Natural killer cell (primary cell): ENCODE data around the gene APOL5. TPM values are rescaled to one million over a fixed set of nuclear protein-coding genes. Genes with fewer than 3 reads are reported as not detected.
A peak's percentile ranks its signal among the peaks of the same experiment; 100 is the strongest.
"Not testable (repeated sequence)": the region's sequence is repeated elsewhere in the genome, so short reads cannot be mapped to it uniquely, and the experiment has no call there.

Experiments
- ATAC-seq, 3 donors: fragments of 150-1000 bp in 2 of 3; fragments of 200-7000 bp in 1 of 3; cut with Tn5 transposase; 1 replicate in 1 of 3; 2 replicates in 2 of 3; pipeline ENCODE4 v1.10.0; 2021; ENCODE audit warnings: mild to moderate bottlenecking in 2 of 3, moderate library complexity in 2 of 3
- DNase-seq, 2 donors: peaks; one replicate each; pipeline versions ENCODE4 v3.0.0 to v3.0.0-alpha.2; 2013 to 2021; ENCODE audit warnings: mixed read lengths in 1 of 2
- H3K27ac ChIP-seq: one replicate; pipeline ENCODE4 v1.5.1; 2013; ENCODE audit warnings: mild to moderate bottlenecking, low read length
- H3K27me3 ChIP-seq: one replicate; pipeline ENCODE4 v1.6.1; 2013; ENCODE audit warnings: low read length; ENCODE audit not compliant: control insufficient read depth, insufficient read depth
- H3K36me3 ChIP-seq: one replicate; pipeline ENCODE4 v1.6.1; 2013; ENCODE audit warnings: low read length; ENCODE audit not compliant: control insufficient read depth, insufficient read depth
- H3K4me1 ChIP-seq: one replicate; pipeline ENCODE4 v1.6.1; 2013; ENCODE audit warnings: low read length; ENCODE audit not compliant: control insufficient read depth, insufficient read depth
- H3K4me3 ChIP-seq: one replicate; pipeline ENCODE4 v1.5.1; 2013; ENCODE audit warnings: low read length
- H3K9me3 ChIP-seq: one replicate; pipeline ENCODE4 v1.6.1; 2013; ENCODE audit warnings: low read length; ENCODE audit not compliant: control insufficient read depth, insufficient read depth
- H3K27ac Mint-ChIP-seq, 2 donors: one replicate each; pipeline ENCODE4 v1.8.0; 2022; ENCODE audit warnings: mild to moderate bottlenecking in 2 of 2, mixed read lengths in 2 of 2, moderate library complexity in 1 of 2
- H3K27me3 Mint-ChIP-seq, 2 donors: one replicate each; pipeline ENCODE4 v1.8.0; 2022; ENCODE audit warnings: low read depth in 2 of 2, mixed read lengths in 2 of 2
- H3K36me3 Mint-ChIP-seq: one replicate; pipeline ENCODE4 v1.8.0; 2022; ENCODE audit warnings: mixed read lengths
- H3K4me1 Mint-ChIP-seq, 2 donors: one replicate each; pipeline ENCODE4 v1.8.0; 2022; ENCODE audit warnings: mixed read lengths in 2 of 2
- H3K4me3 Mint-ChIP-seq: one replicate; pipeline ENCODE4 v1.8.0; 2022; ENCODE audit warnings: mild to moderate bottlenecking, moderate library complexity, mixed read lengths
- H3K9me3 Mint-ChIP-seq, 2 donors: one replicate each; pipeline ENCODE4 v1.8.0; 2022; ENCODE audit warnings: mixed read lengths in 2 of 2
- WGBS: methylation state at CpG from one replicate; pipeline ENCODE4 v1.1.7; 2013; ENCODE audit warnings: missing lambda C conversion rate; ENCODE audit not compliant: insufficient coverage; 5-methylcytosine and 5-hydroxymethylcytosine counted together
- intact Hi-C: fragments of 100-400 bp; cut with micrococcal nuclease; formaldehyde crosslinking; loops from one replicate; pipeline ENCODE4 v1.14.2; 2022
- total RNA-seq, 4 donors: library from RNA; stranded (reverse); fragments of 120-200 nt in 1 of 4; gene quantifications; one replicate each; pipeline versions ENCODE4 v1.2.3 to v1.2.4, GENCODE V29; 2013 to 2022
- TF ChIP-seq, protein P1 (sequence below): fragments of 200-600 bp; IDR thresholded peaks from one replicate; pipeline ENCODE4 v1.8.0; 2022; ENCODE audit warnings: antibody characterized with exemption

The APOL5 gene
- total RNA-seq, 3 donors from 2014 or later (not counting 1 experiment from before 2014, with no cell fraction given), result not detected

DNA sequence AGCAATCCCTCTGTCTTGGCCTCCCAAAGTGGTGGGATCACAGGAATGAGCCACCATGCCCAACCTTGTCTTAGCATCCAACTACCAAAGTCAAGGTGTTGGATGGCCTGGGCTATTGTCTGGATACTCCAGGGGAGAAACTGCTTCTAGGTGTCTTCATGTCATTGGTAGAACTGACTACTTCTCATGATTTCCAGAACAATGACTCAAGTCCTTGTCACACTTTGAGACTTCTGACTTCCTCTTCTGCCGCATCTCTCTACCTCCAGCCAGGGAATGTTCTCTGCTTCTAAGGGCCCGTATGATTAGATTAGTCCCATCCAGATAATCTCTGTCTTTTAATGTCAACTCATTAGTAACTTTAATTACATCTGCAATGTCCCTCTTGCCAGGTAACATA lies 38.8 kb upstream of the APOL5 start:
- Mint-ChIP-seq H3K36me3 (no peaks in the 10 kb centered on the region), H3K27ac (no peak overlapping the region)
- WGBS, result 78% methylated on average over 2 of the region's 2 CpGs

GRCh38 chr22:35679492-35679891 lies 38.2 kb upstream of the APOL5 start:
- H3K27me3 Mint-ChIP-seq, H3K27ac ChIP-seq, H3K9me3 ChIP-seq, H3K4me1 Mint-ChIP-seq, H3K4me3 Mint-ChIP-seq, H3K9me3 Mint-ChIP-seq, intact Hi-C loops, H3K4me1 ChIP-seq, H3K4me3 ChIP-seq, H3K36me3 ChIP-seq, H3K36me3 Mint-ChIP-seq, H3K27me3 ChIP-seq: not testable (repeated sequence)
- peak; percentile 37 to 86 (median 51) for ATAC-seq
- H3K27ac Mint-ChIP-seq, result peak overlapping the region; percentile 19 to 35
- WGBS, result 50% methylated on average over 3 of the region's 4 CpGs
- DNase-seq, result peak in 1 of 2 donors; percentile 42

More for the DNA sequence above, 38.8 kb upstream of the APOL5 start:
- Histone ChIP-seq H3K27me3 (no peaks in the 10 kb centered on the region), H3K4me3 (no peak overlapping the region), H3K27ac (no peak overlapping the region), H3K9me3 (no peaks in the 10 kb centered on the region), H3K4me1 (no peaks in the 10 kb centered on the region), H3K36me3 (no peaks in the 10 kb centered on the region)
- DNase-seq, result no peak
- intact Hi-C loops, result no loop called here
- ATAC-seq, result no peak
- Mint-ChIP-seq H3K4me1 (peaks cover 4 to 7% of the 10 kb centered on the region in 2 donors), H3K9me3 (peaks cover 0 to 3% of the 10 kb centered on the region in 2 donors), H3K27me3 (peaks cover 0 to 7% of the 10 kb centered on the region in 2 donors), H3K4me3 (no peak overlapping the region)
- TF ChIP-seq, protein P1, sequence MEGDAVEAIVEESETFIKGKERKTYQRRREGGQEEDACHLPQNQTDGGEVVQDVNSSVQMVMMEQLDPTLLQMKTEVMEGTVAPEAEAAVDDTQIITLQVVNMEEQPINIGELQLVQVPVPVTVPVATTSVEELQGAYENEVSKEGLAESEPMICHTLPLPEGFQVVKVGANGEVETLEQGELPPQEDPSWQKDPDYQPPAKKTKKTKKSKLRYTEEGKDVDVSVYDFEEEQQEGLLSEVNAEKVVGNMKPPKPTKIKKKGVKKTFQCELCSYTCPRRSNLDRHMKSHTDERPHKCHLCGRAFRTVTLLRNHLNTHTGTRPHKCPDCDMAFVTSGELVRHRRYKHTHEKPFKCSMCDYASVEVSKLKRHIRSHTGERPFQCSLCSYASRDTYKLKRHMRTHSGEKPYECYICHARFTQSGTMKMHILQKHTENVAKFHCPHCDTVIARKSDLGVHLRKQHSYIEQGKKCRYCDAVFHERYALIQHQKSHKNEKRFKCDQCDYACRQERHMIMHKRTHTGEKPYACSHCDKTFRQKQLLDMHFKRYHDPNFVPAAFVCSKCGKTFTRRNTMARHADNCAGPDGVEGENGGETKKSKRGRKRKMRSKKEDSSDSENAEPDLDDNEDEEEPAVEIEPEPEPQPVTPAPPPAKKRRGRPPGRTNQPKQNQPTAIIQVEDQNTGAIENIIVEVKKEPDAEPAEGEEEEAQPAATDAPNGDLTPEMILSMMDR, result no peak

- Histone ChIP-seq H3K4me1 (no peaks in the 10 kb centered on the region), H3K27ac (no peak overlapping the region), H3K27me3 (no peaks in the 10 kb centered on the region), H3K9me3 (no peaks in the 10 kb centered on the region), H3K36me3 (no peaks in the 10 kb centered on the region), H3K4me3 (no peak overlapping the region)
- no peak overlapping the region for H3K4me3 Mint-ChIP-seq
- peaks cover 0 to 7% of the 10 kb centered on the region in 2 donors for H3K27me3 Mint-ChIP-seq
- no peak overlapping the region for H3K27ac Mint-ChIP-seq
- H3K9me3 Mint-ChIP-seq, result no peaks in the 10 kb centered on the region
- no peak for ATAC-seq
- intact Hi-C loops, result no loop called here
- TF ChIP-seq, protein P1, result no peak
- H3K36me3 Mint-ChIP-seq, result no peaks in the 10 kb centered on the region
- peaks cover 4 to 7% of the 10 kb centered on the region in 2 donors for H3K4me1 Mint-ChIP-seq
- DNase-seq, result no peak
- WGBS, result 92% methylated on average over 4 of the region's 4 CpGs
These were observed 36.1 kb upstream of the APOL5 start for GRCh38 chr22:35681454-35682052.

DNA sequence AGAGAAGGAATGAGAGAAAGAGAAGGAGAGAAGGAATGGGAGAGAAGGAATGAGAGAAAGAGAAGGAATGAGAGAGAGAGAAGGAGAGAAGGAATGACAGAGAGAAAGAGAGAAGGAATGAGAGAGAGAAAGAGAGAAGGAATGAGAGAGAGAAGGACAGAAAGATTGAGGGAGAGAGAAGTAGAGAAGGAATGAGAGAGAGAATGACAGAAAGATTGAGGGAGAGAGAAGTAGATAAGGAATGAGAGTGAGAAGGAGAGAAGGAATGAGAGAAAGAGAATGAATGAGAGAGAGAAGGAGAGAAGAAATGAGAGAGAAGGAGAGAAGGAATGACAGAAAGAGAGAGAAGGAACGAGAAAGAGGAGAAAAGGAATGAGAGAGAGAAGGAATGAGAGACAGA lies 34.1 kb upstream of the APOL5 start:
- Histone ChIP-seq H3K36me3 (no peaks in the 10 kb centered on the region), H3K4me3 (no peak overlapping the region), H3K27ac (no peak overlapping the region), H3K27me3 (no peaks in the 10 kb centered on the region), H3K9me3 (no peaks in the 10 kb centered on the region), H3K4me1 (no peaks in the 10 kb centered on the region)
- TF ChIP-seq, protein P1, result peak; percentile 26
- no peak for DNase-seq
- Mint-ChIP-seq H3K4me1 (peaks cover 4 to 7% of the 10 kb centered on the region in 2 donors), H3K27me3 (peaks cover 0 to 7% of the 10 kb centered on the region in 2 donors), H3K27ac (peak overlapping the region in 1 of 2 donors; percentile 1), H3K36me3 (no peaks in the 10 kb centered on the region), H3K4me3 (no peak overlapping the region), H3K9me3 (peaks cover 0 to 3% of the 10 kb centered on the region in 2 donors)
- no peak for ATAC-seq
- intact Hi-C loops, result no loop called here
- WGBS, result 80% methylated on average over 1 of the region's 1 CpG
